Adrenal gland (tissue), 5 donors: Measurements from ENCODE around the gene TMEM42.
"Not testable (repeated sequence)": the region's sequence is repeated elsewhere in the genome, so short reads cannot be mapped to it uniquely, and the experiment has no call there.

ENCODE experiments used
- POLR2A ChIP-seq, 2 donors: fragments of 450-650 bp; IDR thresholded peaks; one replicate each; pipeline ENCODE4 v1.6.1; 2017; ENCODE audit warnings: antibody characterized with exemption in 2 of 2, mild to moderate bottlenecking in 2 of 2, moderate library complexity in 1 of 2
- TF ChIP-seq, protein P1 (sequence below), 6 experiments: fragments of 450-650 bp in 4 of 6; fragments of 200-600 bp in 2 of 6; sonication (generic) in 1 of 6; IDR thresholded peaks; 1 replicate in 5 of 6; 2 replicates in 1 of 6; pipeline versions ENCODE4 v1.5.1 to v1.8.0; 2016 to 2021; ENCODE audit warnings: antibody characterized with exemption in 6 of 6, mild to moderate bottlenecking in 2 of 6, moderate library complexity in 1 of 6
- donor health status: DM: no; HTN: no; CAD: no.

GRCh38 chr3:44816334-44816733, 45.4 kb upstream of the TMEM42 start:
- TF ChIP-seq POLR2A (IDR thresholded peaks at IDR 0.05): not testable (repeated sequence)
- TF ChIP-seq, protein P1, sequence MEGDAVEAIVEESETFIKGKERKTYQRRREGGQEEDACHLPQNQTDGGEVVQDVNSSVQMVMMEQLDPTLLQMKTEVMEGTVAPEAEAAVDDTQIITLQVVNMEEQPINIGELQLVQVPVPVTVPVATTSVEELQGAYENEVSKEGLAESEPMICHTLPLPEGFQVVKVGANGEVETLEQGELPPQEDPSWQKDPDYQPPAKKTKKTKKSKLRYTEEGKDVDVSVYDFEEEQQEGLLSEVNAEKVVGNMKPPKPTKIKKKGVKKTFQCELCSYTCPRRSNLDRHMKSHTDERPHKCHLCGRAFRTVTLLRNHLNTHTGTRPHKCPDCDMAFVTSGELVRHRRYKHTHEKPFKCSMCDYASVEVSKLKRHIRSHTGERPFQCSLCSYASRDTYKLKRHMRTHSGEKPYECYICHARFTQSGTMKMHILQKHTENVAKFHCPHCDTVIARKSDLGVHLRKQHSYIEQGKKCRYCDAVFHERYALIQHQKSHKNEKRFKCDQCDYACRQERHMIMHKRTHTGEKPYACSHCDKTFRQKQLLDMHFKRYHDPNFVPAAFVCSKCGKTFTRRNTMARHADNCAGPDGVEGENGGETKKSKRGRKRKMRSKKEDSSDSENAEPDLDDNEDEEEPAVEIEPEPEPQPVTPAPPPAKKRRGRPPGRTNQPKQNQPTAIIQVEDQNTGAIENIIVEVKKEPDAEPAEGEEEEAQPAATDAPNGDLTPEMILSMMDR (IDR thresholded peaks at IDR 0.05): not testable (repeated sequence)
